Subcutaneous adipose tissue (tissue), 4 donors: Measurements from ENCODE around the gene GAN. TPM values are rescaled to one million over a fixed set of nuclear protein-coding genes. Genes with fewer than 3 reads are reported as not detected.

Experiments used
- CTCF ChIP-seq: fragments of 450-650 bp; IDR thresholded peaks from one replicate; pipeline ENCODE4 v1.5.1; 2016; ENCODE audit warnings: low read depth, mild to moderate bottlenecking, control low read depth, antibody characterized with exemption, moderate library complexity
- total RNA-seq, 4 donors: library from RNA; depleted of rRNA; stranded (reverse); fragments of >200 nt; gene quantifications; one replicate each; pipeline ENCODE4 v1.1.0, GENCODE V29; 2016

Gene GAN
- total RNA-seq, 4 donors from 2014 or later: 7.5 to 9.5 (median 9.4) TPM

GRCh38 chr16:81399909-81400308, 85.1 kb downstream of the GAN start:
- TF ChIP-seq CTCF: no peak

GRCh38 chr16:81401035-81401950, 86.5 kb downstream of the GAN start:
- no peak for TF ChIP-seq CTCF

- TF ChIP-seq CTCF: no peak
Measured at GRCh38 chr16:81403208-81403600, 88.4 kb downstream of the GAN start.

GRCh38 chr16:81403601-81404391, 89.0 kb downstream of the GAN start:
- TF ChIP-seq CTCF: no peak

GRCh38 chr16:81405702-81406113, 90.9 kb downstream of the GAN start:
- no peak for TF ChIP-seq CTCF

- TF ChIP-seq CTCF: no peak
Measured at GRCh38 chr16:81408409-81408950, 93.7 kb downstream of the GAN start.

- TF ChIP-seq CTCF: no peak
Measured at GRCh38 chr16:81409016-81409556, 94.3 kb downstream of the GAN start.
